Measurements from ENCODE around the gene NFYC. TPM values are rescaled to one million over a fixed set of nuclear protein-coding genes. Genes with fewer than 3 reads are reported as not detected.

NFYC gene
- total and polyA plus RNA-seq, 2 of the 8 experiments (the other 6 are each of a cell fraction or from before 2014, with no cell fraction given): 54.1 to 124 TPM

GRCh38 chr1:40787737-40788560 is 96.4 kb downstream of the NFYC start:
- no peak overlapping the region for H2BK120ac ChIP-seq (replicated peaks; ENCODE audit: low read depth, low read length)
- ChIA-PET POLR2A (ENCODE audit: partially characterized antibody) (interaction anchor here (0.6 to 1.0 kb wide), 4 partner anchors 13 to 1628 kb away, joined by 3 to 4 read pairs (median 3); no protein-coding TSS in a partner anchor), CTCF (ENCODE audit: partially characterized antibody) (interaction anchor here (0.7 to 24.5 kb wide), 9 partner anchors 10 to 62 kb away, joined by 3 to 325 read pairs (median 3); no protein-coding TSS in a partner anchor)
- H4K91ac ChIP-seq (replicated peaks; ENCODE audit: insufficient read length, low read length): no peak overlapping the region
- no peak overlapping the region for H3K23ac ChIP-seq (ENCODE audit: insufficient read length)
- no peak overlapping the region for H3K4ac ChIP-seq (replicated peaks; ENCODE audit: insufficient read length, low read depth, low read length)
- 83% methylated on average over 14 of the region's 19 CpGs; no CpG with 5 or more reads in 1 of the 2 experiments for whole genome bisulfite sequencing, 2 experiments (ENCODE audit: extremely low coverage in 1 of 2, insufficient coverage in 1 of 2, insufficient read length in 1 of 2, insufficient replicate concordance in 2 of 2, low coverage in 1 of 2, low lambda C conversion rate in 2 of 2, missing lambda C conversion rate in 1 of 2)
- H3K9me3 ChIP-seq (ENCODE audit: insufficient read depth in 2 of 2, low read depth in 1 of 2, low read length in 1 of 2): no peaks in the 10 kb centered on the region
- TF ChIP-seq RXRA (IDR thresholded peaks at IDR 0.05; ENCODE audit: insufficient read depth, low read depth, low read length): no peak
- TF ChIP-seq KDM5A (IDR thresholded peaks at IDR 0.05; ENCODE audit: low read length): no peak
- no peak for TF ChIP-seq GTF2F1 (IDR thresholded peaks at IDR 0.05; ENCODE audit: borderline replicate concordance, low read depth, low read length)
- TF ChIP-seq YY1 (IDR thresholded peaks at IDR 0.05; ENCODE audit: low read depth, low read length): no peak
- TF ChIP-seq CTCF (IDR thresholded peaks at IDR 0.05; ENCODE audit: control extremely low read depth in 1 of 3, insufficient read depth in 1 of 3, low read depth in 1 of 3, low read length in 3 of 3): no peak
- no peak for TF ChIP-seq SIRT6 (IDR thresholded peaks at IDR 0.05; ENCODE audit: low read length)
- TF ChIP-seq BACH1 (IDR thresholded peaks at IDR 0.05; ENCODE audit: low read length): no peak
- H3K18ac ChIP-seq (ENCODE audit: extremely low read depth, low read length): no peak overlapping the region
- H2BK12ac ChIP-seq (ENCODE audit: low read depth, low read length): no peak overlapping the region
- no peaks in the 10 kb centered on the region for H3K36me3 ChIP-seq (ENCODE audit: control insufficient read depth in 2 of 4, insufficient read depth in 4 of 4, low read length in 3 of 4)
- H2BK15ac ChIP-seq (ENCODE audit: low read length): no peak overlapping the region
- H4K8ac ChIP-seq (ENCODE audit: extremely low read depth, insufficient read depth, low read length): no peak overlapping the region; the same call in 1 of the 2 replicates
- peaks cover 0 to 13% (median 9%) of the 10 kb centered on the region in 4 experiments; a peak in 5 of 7 replicates for H3K27me3 ChIP-seq (replicated peaks in 1 of 4; ENCODE audit: control insufficient read depth in 3 of 4, extremely low read depth in 1 of 4, insufficient read depth in 3 of 4, low read length in 3 of 4)
- no peaks in the 10 kb centered on the region for H3K79me2 ChIP-seq (ENCODE audit: control insufficient read depth in 1 of 2, insufficient read depth in 2 of 2, low read length in 2 of 2)
- H3K79me1 ChIP-seq (ENCODE audit: low read depth, low read length): no peaks in the 10 kb centered on the region
- H2BK5ac ChIP-seq (ENCODE audit: low read depth, low read length): no peak overlapping the region
- no peak overlapping the region for H2BK20ac ChIP-seq (ENCODE audit: low read length)
- no peak overlapping the region for H2AK5ac ChIP-seq (ENCODE audit: low read depth, low read length)
- H3K56ac ChIP-seq (replicated peaks; ENCODE audit: insufficient read length, low read depth, low read length): no peak overlapping the region
- H3K23me2 ChIP-seq (ENCODE audit: low read depth, low read length): peaks cover 14% of the 10 kb centered on the region; the same call in 1 of the 2 replicates
- peaks cover 2 to 7% of the 10 kb centered on the region in 2 experiments for H4K20me1 ChIP-seq (replicated peaks in 1 of 2; ENCODE audit: control insufficient read depth in 1 of 2, insufficient read depth in 2 of 2, low read length in 2 of 2)
- H3K9ac ChIP-seq (replicated peaks in 1 of 4; ENCODE audit: extremely low read depth in 1 of 4, low read depth in 3 of 4, low read length in 3 of 4): no peak overlapping the region
- H3K14ac ChIP-seq (ENCODE audit: insufficient read length): no peak overlapping the region
- H3K27ac ChIP-seq (ENCODE audit: low read depth, low read length): no peak overlapping the region
- no peak for FAIRE-seq
- no peak overlapping the region for H3K4me3 ChIP-seq (ENCODE audit: extremely low read depth in 1 of 4, insufficient read depth in 2 of 4, low read depth in 3 of 4, low read length in 4 of 4)
- H3K4me1 ChIP-seq (replicated peaks in 1 of 4; ENCODE audit: control insufficient read depth in 3 of 4, insufficient read depth in 4 of 4, low read length in 3 of 4): peaks cover 0 to 12% (median 10%) of the 10 kb centered on the region in 4 experiments; a peak in 6 of 7 replicates
- no peak overlapping the region for H4K5ac ChIP-seq (ENCODE audit: insufficient read length, low read depth, low read length)
- no peak overlapping the region for H2AFZ ChIP-seq (ENCODE audit: low read length)
- H3K4me2 ChIP-seq (ENCODE audit: insufficient read depth in 1 of 2, low read depth in 2 of 2, low read length in 2 of 2): no peak overlapping the region
- DNase-seq (ENCODE audit: low read depth in 1 of 2, low spot score in 2 of 2): no peak
